Myocyte (in vitro differentiated cells): ENCODE results near the gene CFAP100. TPM values are rescaled to one million over a fixed set of nuclear protein-coding genes. Genes with fewer than 3 reads are reported as not detected.

Experiments used
- DNase-seq: peaks from one replicate; pipeline ENCODE4 v3.0.0-alpha.2; 2012; ENCODE audit warnings: low read depth
- total RNA-seq: library from RNA; depleted of rRNA; stranded (reverse); fragments of >200 nt; gene quantifications from 2 replicates; pipeline ENCODE4 v1.2.3, GENCODE V29; 2014

CFAP100 gene
- total RNA-seq, 1 donor from 2014 or later = not detected

DNA sequence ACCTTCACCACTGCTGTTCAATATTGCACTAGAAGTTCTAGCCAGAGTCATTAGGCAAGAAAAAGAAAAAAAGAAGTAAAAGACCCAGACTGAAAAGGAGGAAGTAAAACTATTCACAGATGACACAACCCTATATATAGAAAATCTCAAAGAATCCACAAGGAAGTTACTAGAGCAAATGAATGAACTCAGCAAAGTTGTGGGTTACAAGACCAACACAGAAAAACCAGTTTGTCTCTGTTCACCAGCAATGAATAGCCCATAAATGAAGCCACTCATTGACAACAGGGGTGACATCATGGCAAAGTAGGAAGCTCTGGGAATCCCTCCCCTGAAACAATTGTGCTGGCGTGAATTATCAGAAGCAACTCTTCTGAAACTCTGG is 4.6 kb downstream of the CFAP100 start:
- no peak for DNase-seq

DNA sequence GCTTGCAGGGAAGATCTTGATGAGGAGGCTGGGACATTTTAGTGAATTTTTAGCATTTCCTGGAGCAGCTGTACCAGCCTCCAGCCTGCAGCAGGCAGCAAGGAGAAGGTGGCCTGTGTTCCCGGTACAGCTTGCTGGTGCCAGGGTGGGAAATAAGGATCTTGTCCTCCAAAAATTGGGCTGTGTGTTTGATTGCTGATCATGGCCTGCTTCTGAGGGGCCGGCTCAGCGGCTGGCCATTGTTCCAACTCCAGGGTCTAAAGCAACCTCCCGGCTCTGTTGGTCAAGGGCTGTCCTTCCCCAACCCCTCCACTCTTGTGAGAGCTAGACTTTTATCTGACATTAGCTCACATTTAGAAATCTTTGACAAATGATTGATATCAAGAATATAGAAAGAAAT is 5.0 kb downstream of the CFAP100 start:
- DNase-seq = no peak

DNA sequence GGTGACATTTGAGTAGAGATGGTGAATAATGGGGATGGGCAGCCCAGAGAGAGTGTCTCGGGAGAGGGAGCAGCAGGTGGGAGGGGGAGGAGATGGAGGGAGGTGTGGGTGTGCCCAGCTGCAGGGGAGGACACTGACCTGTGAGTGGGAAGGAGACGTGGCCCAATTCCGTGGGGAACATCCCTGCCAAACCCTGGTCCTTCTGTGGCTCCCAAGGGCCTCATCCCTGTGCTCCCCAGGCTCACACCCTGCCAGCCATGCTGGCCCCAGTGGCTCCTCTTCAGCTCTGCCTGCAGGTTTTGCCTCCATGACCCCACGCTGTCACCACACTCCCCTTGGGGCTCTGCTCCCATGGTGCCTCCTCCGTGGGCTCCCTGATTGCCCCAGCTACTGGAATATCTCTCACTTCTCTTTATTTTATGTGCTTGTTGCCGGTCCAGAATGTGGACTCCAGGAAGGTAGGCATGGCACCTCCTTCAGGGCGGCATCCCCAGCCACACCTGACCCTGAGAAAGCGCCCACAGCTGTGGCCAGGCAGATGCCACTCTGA is 7.0 kb downstream of the CFAP100 start:
- no peak for DNase-seq

DNA sequence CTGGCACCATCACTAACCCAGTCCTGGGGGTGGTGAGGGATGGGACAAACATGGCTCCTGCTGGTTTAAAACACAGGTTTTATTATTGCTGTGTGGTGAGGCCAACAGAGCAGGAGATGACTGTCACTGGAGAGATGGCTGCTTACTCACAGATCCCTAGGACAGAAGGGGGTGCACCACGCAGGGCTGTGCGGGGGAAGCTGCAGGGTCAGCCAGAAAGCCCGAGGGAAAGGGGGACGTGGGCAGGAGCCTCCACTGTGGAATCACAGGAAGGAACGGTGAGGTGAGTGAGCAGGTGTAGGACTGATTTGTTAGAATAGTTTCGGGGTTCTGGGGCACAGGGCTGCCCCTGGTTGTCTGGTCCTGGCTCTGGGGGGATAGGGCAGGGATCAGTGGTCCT is 7.5 kb downstream of the CFAP100 start:
- DNase-seq = no peak

DNA sequence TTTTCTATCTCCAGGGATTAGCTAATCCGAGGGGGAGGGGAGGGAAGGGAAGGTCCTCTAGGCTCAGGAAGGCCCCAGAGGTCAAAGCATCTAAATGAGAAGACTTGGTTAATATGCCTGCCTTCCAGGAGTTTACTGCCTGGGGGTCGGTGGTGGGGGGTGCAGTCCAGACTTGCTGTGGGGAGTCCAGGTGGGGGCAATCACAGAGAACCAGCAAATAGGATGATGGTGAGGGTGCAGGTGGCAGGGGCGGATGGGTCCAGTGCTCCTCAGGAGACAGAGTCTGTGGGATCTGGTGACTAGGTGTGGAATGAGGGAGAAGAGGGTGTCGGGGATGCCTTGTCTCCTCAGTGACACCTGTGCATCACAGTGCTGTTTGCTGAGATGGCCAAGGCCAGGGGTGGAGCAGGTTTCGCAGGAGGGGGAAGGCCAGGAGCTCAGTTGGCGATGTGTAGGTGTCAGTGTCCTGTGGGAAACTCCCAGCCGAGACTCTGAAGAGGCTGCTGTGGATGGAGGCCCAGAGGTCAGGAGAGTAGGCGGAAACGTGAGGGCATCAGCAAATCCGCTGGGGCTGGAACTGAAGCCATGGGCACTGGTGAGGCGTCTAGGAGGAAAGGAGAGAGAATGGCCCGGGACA is 8.1 kb downstream of the CFAP100 start:
- no peak for DNase-seq

DNA sequence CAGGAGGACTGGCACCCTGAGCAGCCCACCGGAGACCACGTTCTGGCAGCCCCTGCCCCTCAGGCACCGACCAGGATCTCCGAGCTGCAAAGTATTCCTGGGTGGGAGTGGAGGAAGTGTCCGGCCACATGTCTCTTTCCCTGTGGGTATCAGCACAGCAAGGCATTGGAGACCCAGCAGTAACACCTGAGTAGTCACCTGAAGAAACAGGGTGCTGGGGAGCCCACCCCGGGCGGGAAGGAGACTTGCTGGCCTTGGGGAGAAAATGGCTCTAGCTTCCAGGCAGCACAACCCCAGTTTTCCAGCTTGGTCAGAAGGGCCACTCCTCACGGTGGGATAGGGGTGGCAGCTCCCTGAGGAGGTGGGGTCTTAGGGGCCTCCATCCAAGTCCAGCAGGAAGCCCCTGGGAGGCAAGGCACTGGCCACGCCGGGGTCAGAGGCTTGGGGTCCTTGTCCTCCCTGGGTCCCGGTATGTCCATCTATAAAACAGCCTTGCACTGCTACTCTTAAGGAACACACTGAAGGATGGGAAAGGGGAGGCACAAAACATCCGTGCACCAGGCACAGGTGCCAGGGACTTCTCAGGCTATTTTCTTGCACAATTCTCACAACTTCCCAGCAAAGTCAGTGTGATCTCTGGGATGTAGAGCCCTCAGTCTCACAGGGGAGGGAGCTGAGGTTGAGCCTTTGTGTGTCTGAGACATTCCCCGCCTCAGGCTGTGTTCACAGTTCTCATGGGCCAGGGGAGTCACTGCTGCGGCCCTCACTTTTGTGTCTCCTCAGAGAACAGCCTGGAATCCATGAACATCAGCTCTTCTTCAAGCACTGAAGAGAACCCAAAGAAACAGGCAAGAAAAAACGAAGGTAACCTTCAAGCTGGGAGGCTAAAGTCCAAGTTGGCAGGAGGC is 11.9 kb downstream of the CFAP100 start:
- no peak for DNase-seq

DNA sequence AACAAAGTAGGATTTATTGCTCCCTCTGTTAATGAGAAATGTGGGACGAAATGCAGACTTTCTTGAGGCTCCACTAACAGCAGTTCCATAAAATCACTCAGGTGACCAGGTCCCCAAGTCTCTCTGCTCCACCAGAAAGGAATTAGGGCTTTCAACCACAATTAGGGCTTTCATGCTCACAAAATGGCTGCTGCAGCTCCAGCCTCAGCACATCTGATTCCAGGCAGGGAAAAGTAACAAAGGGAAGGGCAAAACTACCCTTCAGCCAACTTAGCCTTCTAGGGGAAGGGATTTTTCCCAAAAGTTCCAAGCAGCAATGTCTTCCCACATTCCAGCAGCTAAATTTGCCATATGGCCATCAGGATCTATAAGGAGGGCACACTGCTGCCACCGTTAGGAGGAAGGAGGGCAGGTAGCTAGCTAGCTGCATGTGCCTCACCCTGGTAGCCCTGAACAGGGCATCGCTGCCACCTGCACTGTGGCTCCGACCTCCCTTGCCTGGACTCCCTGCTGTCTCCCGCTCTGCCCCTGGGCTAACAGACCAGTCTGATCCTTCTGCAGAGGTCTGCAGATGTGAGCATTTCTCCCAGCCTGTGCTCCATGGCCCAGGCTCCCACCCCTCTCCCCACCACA is 12.8 kb downstream of the CFAP100 start:
- DNase-seq = no peak

DNA sequence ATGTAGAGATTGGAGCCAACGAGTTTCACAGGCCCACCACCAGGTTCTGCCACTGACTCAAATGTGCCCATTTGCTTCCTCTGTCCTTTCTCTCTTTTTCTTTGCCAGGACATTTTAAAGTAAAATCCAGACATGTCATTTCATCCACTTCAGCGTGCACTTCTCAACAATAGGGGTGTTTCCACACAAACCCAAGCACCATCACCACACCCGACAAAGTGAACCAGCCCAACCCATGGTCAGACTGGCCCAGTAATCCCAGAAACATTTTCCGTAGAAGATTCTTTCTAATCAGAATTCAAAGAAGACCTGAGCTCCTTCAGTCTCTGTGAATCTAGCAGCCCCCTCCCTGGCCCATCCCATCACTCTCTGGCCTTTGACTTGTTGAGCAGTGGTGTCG is 13.4 kb downstream of the CFAP100 start:
- no peak for DNase-seq

DNA sequence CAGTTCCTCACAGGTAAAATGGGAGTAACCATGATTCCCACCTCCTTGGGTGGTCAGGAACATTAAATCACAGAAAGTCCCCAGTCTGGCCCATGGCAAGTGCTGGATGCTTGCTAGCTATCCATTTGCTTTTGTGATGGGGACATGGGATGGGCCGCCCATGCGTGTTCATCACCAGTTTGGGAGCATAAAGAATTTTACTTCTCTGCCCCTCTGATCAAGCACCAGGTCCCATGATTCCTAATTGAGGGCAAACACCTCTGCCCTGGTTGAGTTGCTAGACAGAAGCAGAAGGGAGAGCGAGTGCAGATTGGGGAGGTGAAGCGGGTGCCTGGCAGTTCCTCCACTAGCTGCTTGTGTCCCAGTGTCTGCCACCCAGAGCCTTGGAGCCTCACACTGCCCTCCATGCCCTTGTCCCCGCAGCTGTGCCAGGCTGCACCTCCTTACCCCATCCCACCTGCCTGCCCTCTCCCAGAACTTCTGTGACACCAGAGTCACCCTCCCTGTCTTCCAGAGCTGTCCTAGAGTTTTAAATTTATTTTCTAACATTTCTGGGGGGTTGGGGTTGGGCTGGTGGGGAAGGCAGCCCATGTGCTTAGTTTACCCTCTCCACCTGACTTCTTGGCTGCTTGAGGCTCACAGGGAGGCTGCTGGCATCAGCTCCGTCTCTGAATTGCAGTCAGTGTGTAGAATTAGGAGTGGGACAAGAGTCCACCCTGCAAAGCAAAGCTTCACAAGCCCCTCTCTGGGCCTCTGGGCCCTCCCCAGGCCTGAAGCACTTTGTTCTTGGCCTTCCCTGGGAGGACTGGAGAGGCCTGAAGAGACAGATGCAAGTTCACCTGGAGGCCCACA is 18.4 kb downstream of the CFAP100 start:
- no peak for DNase-seq

DNA sequence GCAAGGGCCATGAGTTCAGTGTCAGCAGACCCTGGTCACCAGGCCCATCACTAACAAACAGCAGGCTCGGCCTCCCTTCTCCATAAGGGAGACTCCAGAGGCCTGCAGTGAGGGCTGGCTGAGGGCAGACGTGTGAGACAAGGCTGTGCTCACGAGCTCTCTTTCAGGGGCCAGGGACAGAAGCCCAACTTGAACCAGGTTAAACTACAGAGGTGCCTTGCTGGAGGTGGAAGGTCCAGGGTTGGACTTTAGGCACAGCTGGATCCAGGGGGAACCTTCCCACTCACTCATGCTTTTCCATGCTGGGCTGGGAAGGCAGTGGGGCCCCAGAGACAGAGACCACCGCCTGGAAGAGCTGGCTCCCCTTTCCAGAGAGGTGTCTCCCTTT is 19.0 kb downstream of the CFAP100 start:
- no peak for DNase-seq

DNA sequence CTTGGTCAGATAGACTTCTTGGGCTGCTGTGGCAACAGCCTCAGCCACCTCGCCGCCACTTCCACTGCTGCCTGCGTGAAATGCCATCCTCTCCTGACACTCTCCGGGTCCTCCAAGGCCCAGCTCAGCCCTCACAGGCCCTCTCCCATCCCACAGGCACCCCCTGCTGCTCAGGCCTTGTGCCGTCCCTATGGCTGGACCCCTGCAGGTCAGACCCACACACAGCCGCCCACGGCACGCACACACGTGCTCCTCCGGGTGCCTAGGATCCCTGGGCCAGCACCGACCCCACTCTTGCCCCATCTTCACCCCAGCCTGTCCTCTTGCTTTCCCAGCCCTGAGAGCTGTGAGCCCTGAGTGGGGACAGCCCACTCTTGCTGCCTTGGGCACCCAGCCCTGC is 19.7 kb downstream of the CFAP100 start:
- DNase-seq = no peak

DNA sequence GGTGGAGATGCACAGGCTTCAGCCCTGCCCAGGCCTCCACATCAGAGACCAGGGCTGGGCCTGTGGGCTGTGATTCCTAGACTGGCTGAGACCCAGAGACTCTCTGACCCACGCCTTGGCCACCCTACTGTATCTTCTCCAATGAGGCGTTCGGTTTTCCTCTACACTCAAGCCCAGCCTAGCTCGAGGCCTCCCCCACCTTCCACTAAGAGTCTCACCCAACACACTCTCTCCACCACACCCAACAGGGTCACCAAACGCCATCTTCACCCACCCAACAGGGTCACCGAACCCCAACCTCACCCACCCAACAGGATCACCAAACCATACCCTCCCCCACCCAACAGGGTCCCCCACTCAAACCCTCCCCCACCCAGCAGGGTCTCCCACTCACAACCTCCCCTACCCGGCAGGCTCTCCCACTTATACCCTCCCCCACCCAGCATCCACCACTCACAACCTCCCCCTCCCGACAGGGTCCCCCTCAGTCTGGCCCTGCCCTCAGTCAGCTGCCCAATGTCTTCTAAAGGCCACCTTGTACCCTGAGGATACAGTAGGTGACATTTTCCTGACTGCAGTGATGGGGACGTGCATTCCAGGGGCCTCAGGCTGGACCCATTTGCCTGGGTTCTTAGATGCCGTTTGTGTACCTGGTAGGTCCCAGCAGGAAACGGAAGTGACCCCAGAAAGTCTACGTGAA is 20.4 kb downstream of the CFAP100 start:
- DNase-seq = no peak

DNA sequence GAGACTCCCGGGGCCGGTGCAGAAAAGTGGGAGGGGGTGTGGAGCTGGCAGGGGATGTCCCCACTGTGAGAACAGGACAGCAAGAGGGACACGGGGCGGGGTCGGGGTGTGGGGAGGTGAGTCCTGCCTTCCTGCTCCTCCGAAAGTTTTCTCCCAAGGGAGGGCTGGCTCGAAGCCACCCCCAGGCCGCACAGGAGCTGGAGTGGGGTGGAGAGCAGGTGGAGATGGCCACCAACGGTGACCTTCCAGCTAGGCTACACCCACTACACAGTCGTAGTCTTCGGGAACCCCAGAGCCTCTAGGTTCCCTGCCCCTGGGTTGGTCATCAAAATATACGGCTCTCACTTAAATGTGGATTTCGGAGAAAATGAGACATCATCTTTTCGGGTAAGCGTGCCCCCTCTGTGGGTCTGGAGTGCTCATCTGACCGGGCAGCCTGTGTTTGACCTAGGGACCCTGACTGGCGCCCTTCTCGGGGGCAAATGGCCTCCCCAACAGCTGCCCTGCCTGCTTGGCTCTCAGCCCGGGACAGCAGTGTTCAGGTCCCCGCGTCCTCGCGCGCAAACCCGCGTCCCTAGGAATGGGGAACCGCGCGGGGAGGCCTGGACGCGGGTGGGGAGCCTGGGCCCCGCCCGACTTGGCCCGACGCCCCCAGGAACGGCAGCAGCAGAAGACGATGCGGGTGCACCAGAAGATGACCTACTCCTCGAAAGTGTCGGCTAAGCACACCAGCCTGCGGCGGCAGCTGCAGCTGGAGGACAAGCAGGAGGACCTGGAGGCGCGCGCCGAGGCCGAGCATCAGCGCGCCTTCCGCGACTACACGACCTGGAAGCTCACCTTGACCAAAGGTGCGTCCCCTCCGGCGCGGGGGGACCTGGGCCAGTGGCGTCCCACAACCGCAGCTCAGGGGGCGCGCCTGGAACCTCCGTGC is 21.2 kb downstream of the CFAP100 start:
- no peak for DNase-seq

DNA sequence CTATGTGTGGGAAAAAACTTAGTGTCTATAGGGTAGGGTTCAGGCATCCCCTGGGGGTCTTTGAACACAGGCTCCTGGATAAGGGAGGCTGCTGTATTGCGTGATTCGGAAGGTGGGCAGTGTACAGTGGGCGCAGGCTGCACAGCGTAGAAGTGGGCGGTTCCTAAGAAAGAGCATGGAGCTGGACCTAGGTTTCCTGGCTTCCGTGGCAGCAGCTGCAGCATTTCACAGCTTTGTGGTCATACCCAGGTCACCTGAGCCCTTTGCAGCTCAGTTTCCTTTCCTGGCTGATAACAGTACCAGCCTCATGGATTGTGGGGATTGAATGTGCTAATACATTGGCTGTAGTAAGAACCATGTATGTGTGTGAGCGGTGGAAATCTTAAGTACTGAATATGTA is 22.2 kb downstream of the CFAP100 start:
- DNase-seq = peak; percentile 13

DNA sequence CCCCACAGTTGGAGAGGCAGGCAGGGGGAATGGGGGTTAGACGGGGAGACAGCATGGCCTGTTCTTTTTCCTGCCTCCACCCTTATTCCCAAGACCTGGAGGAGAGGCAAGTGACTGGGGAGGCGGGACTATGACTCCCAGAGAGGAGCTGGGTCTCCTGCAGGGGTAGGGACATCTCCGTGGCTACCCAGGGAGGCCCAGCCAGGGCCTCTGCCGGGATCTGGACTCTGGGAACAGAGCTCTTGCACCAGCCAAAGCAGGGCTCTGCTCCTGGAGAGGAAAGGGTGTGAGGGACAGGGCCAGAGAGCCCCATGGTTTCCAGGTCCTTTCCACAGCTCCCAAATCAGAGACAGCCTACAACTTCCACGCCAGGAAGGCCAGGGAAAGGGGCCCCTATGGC is 22.8 kb downstream of the CFAP100 start:
- DNase-seq = no peak

DNA sequence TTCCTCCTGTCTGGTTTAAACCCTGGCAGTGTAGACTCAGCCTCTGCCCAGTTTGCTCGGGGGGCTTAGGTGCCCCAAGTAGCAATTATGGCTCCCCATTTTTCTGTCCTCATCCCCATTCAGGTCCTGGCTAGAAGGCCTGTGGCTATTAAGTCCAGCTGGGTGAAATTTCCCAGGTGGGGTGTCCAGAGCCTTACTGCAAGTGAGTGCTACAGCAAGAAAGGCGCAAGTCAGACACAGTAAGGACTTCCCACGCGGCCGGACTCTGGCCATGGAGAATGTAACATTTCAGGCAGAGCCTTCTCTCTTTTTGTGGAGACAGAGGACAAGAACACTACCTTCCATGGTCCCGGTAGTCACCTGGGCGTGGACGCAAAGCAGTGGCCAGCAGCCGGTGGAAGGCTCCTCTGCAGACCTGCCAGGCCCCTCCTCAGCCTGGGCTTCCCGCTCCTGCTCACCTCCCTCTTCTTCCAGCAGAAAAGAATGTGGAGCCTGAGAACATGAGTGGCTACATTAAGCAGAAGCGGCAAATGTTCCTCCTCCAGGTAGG is 23.3 kb downstream of the CFAP100 start:
- no peak for DNase-seq

DNA sequence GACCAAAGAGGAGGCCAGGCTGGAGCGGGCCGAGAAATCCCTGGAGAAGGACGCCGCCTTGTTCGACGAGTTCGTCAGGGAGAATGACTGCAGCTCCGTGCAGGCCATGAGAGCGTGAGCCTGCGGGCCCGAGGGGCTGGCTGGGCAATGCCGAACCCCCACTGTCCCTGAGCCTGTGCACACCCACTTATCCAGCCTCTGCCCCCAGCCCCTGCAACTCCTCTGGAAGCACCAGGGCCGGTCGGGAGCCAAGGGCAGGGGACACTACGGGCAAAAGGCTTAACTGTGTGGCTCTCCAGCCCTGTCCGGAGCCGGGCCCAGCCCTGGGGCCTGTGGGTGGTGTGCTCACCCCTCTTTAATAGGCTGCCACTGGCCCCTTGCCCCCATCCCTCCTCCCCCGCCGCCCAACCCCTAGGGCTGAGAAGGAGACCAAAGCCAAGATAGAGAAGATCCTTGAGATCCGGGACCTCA is 24.0 kb downstream of the CFAP100 start:
- DNase-seq = no peak

DNA sequence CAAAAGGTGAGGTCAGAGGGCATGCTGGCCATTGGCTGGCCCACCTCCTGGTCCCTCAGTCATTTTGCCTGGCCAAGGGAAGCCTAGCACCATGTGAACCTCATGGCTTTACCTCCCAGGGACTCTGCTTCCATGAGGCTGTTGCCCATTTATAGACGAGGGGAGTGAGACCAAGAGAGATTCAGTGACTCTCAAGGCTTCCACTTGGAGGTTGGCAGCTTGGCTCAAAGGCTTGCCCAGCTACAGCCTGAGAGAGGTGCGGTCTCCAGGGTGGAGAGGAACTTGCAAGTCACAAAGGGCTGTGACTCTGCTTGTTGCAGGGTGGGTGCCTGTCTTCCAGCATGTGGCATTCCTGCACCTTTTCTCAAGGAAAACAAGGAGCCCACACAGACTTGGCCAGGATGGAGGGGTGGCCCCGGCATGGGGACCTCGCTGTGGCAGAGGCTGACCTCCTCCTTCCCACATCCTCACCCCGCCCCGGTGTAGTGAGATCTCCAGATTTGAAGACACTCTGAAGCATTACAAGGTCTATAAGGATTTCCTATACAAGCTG is 24.5 kb downstream of the CFAP100 start:
- no peak for DNase-seq
